ENCODE data around the gene PRADC1.
"Not testable (repeated sequence)": the region's sequence is repeated elsewhere in the genome, so short reads cannot be mapped to it uniquely, and the experiment has no call there.

The PRADC1 gene

GRCh38 chr2:73202156-73203054 lies 30.6 kb downstream of the PRADC1 start, which contains the start of gene NOTO:
NOTO (plus strand) TSS chr2:73202574; CDS start chr2:73202667, 93 bp downstream.
- TF ChIP-seq CTCF (IDR thresholded peaks at IDR 0.05; ENCODE audit: low read depth, low read length, missing control alignments) = no peak
- H3K4me3 ChIP-seq (ENCODE audit: low read depth, low read length) = no peak within 1 kb of the TSS

GRCh38 chr2:73200281-73200680 lies 32.8 kb downstream of the PRADC1 start:
- DNase-seq (ENCODE audit: low read depth); H3K4me3 ChIP-seq (ENCODE audit: low read depth, low read length): not testable (repeated sequence)

More at GRCh38 chr2:73202156-73203054, 30.6 kb downstream of the PRADC1 start, which contains the start of gene NOTO:
- DNase-seq (ENCODE audit: low read depth) = no peak

GRCh38 chr2:73197579-73197978 lies 35.5 kb downstream of the PRADC1 start:
- TF ChIP-seq CTCF (IDR thresholded peaks at IDR 0.05; ENCODE audit: low read depth, low read length, missing control alignments) = no peak
- DNase-seq (ENCODE audit: low read depth) = no peak
- no peak overlapping the region for H3K4me3 ChIP-seq (ENCODE audit: low read depth, low read length)

GRCh38 chr2:73187549-73187948 lies 45.5 kb downstream of the PRADC1 start:
- H3K4me3 ChIP-seq (ENCODE audit: low read depth, low read length) = no peak overlapping the region
- TF ChIP-seq CTCF (IDR thresholded peaks at IDR 0.05; ENCODE audit: low read depth, low read length, missing control alignments) = no peak
- no peak for DNase-seq (ENCODE audit: low read depth)

- H3K4me3 ChIP-seq (ENCODE audit: low read depth, low read length) = no peak overlapping the region
- no peak for DNase-seq (ENCODE audit: low read depth)
- TF ChIP-seq CTCF (IDR thresholded peaks at IDR 0.05; ENCODE audit: low read depth, low read length, missing control alignments) = no peak
Measured at GRCh38 chr2:73185965-73186364, 47.1 kb downstream of the PRADC1 start.

All from GM12864 (cell line).